ENCODE results near the gene GRK2. TPM values are rescaled to one million over a fixed set of nuclear protein-coding genes. Genes with fewer than 3 reads are reported as not detected.

The GRK2 gene
- total and polyA plus RNA-seq, 2 donors (not counting 3 experiments of a cell fraction or from before 2014, with no cell fraction given) = 57.9 to 62.3 TPM

GRCh38 chr11:67253872-67254624, 12.2 kb upstream of the GRK2 start:
- no TSS peak for BruUV-seq (replicated peaks)
- Histone ChIP-seq H3K79me2 (ENCODE audit: control insufficient read depth, insufficient read depth, low read length) (no peaks in the 10 kb centered on the region), H3K9ac (replicated peaks; ENCODE audit: extremely low read depth, insufficient read depth, low read length) (no peak overlapping the region), H4K20me1 (replicated peaks; ENCODE audit: control insufficient read depth, extremely low read depth, insufficient read depth, low read length) (no peaks in the 10 kb centered on the region), H2AFZ (ENCODE audit: low read depth, low read length) (no peak overlapping the region), H3K9me3 (replicated peaks; ENCODE audit: control insufficient read depth, insufficient read depth, low read length) (no peaks in the 10 kb centered on the region), H3K9me1 (replicated peaks; ENCODE audit: control insufficient read depth, extremely low read depth, insufficient read depth, low read length) (no peaks in the 10 kb centered on the region), H3K4me3 (replicated peaks in 1 of 3; ENCODE audit: insufficient read depth in 1 of 3, low read depth in 1 of 3, low read length in 3 of 3) (no peak overlapping the region), H3K27ac (ENCODE audit: insufficient read depth, low read depth, low read length) (no peak overlapping the region), H3K4me2 (ENCODE audit: insufficient read depth, low read length) (no peak overlapping the region), H3K4me1 (ENCODE audit: control insufficient read depth, extremely low read depth, insufficient read depth, low read length) (no peaks in the 10 kb centered on the region), H3K27me3 (ENCODE audit: control insufficient read depth in 2 of 2, insufficient read depth in 2 of 2, low read length in 2 of 2) (no peaks in the 10 kb centered on the region), H3K36me3 (ENCODE audit: control insufficient read depth in 2 of 2, extremely low read depth in 1 of 2, insufficient read depth in 2 of 2, low read length in 2 of 2) (peaks cover 60 to 62% of the 10 kb centered on the region in 2 experiments)
- dilution Hi-C loops (cut with MboI; ENCODE audit: extremely low pct_ligation_motif_present, low sequenced_read_pairs) = no loop called here
- intact Hi-C loops (cut with micrococcal nuclease) = no loop called here
- FAIRE-seq = no peak
- DNase-seq (ENCODE audit: low read depth, low spot score) = no peak
- POLR2A ChIA-PET = no interaction called here
- peak; percentile 9 for TF ChIP-seq POLR2AphosphoS5 (IDR thresholded peaks at IDR 0.05; ENCODE audit: insufficient read depth, low read depth, low read length)
- no peak for TF ChIP-seq FOS (IDR thresholded peaks at IDR 0.05; ENCODE audit: borderline replicate concordance, insufficient read depth, low read length)
- no peak for TF ChIP-seq MAX (IDR thresholded peaks at IDR 0.05; ENCODE audit: insufficient read depth, insufficient read length)
- CTCF ChIA-PET = interaction anchor here (1.1 to 2.8 kb wide), 6 partner anchors 8 to 129 kb away, joined by 3 to 30 read pairs (median 6); partner anchors contain the start of gene ANKRD13D

- dilution Hi-C loops (cut with MboI; ENCODE audit: extremely low pct_ligation_motif_present, low sequenced_read_pairs) (no loop called here), intact Hi-C loops (cut with micrococcal nuclease) (no loop called here)
- H4K20me1 ChIP-seq (replicated peaks; ENCODE audit: control insufficient read depth, extremely low read depth, insufficient read depth, low read length) = no peaks in the 10 kb centered on the region
- no peak overlapping the region for H3K4me2 ChIP-seq (ENCODE audit: insufficient read depth, low read length)
- H3K9ac ChIP-seq (replicated peaks; ENCODE audit: extremely low read depth, insufficient read depth, low read length) = no peak overlapping the region
- no peak overlapping the region for H2AFZ ChIP-seq (ENCODE audit: low read depth, low read length)
- TF ChIP-seq JUN (IDR thresholded peaks at IDR 0.05; ENCODE audit: borderline replicate concordance, insufficient read depth, insufficient read length, low read depth) (no peak), EZH2 (IDR thresholded peaks at IDR 0.05; ENCODE audit: borderline replicate concordance, low read depth, low read length, severe bottlenecking) (no peak), FOS (IDR thresholded peaks at IDR 0.05; ENCODE audit: borderline replicate concordance, insufficient read depth, low read length) (no peak), POLR2AphosphoS5 (IDR thresholded peaks at IDR 0.05; ENCODE audit: insufficient read depth, low read depth, low read length) (peak; percentile 4), GATA2 (IDR thresholded peaks at IDR 0.05; ENCODE audit: insufficient read depth, insufficient read length, low read depth, low read length) (no peak), MAX (IDR thresholded peaks at IDR 0.05; ENCODE audit: insufficient read depth, insufficient read length) (no peak), MYC (IDR thresholded peaks at IDR 0.05; ENCODE audit: low read depth, low read length) (no peak)
- peaks cover 53 to 61% of the 10 kb centered on the region in 2 experiments for H3K36me3 ChIP-seq (ENCODE audit: control insufficient read depth in 2 of 2, extremely low read depth in 1 of 2, insufficient read depth in 2 of 2, low read length in 2 of 2)
- H3K9me3 ChIP-seq (replicated peaks; ENCODE audit: control insufficient read depth, insufficient read depth, low read length) = no peaks in the 10 kb centered on the region
- ChIA-PET POLR2A (interaction anchor here (1.1 kb wide), 1 partner anchor 63 kb away, joined by 3 read pairs; no protein-coding TSS in a partner anchor), CTCF (interaction anchor here (1.9 to 2.8 kb wide), 4 partner anchors 8 to 128 kb away, joined by 5 to 30 read pairs (median 11); no protein-coding TSS in a partner anchor)
- no TSS peak for BruUV-seq (replicated peaks)
- no peak overlapping the region for H3K4me3 ChIP-seq (replicated peaks in 1 of 3; ENCODE audit: insufficient read depth in 1 of 3, low read depth in 1 of 3, low read length in 3 of 3)
- no peak overlapping the region for H3K27ac ChIP-seq (ENCODE audit: insufficient read depth, low read depth, low read length)
- DNase-seq (ENCODE audit: low read depth, low spot score) (no peak), FAIRE-seq (no peak)
- H3K9me1 ChIP-seq (replicated peaks; ENCODE audit: control insufficient read depth, extremely low read depth, insufficient read depth, low read length) = no peaks in the 10 kb centered on the region
- H3K79me2 ChIP-seq (ENCODE audit: control insufficient read depth, insufficient read depth, low read length) = no peaks in the 10 kb centered on the region
- no peaks in the 10 kb centered on the region for H3K27me3 ChIP-seq (ENCODE audit: control insufficient read depth in 2 of 2, insufficient read depth in 2 of 2, low read length in 2 of 2)
- H3K4me1 ChIP-seq (ENCODE audit: control insufficient read depth, extremely low read depth, insufficient read depth, low read length) = no peaks in the 10 kb centered on the region
Observed at GRCh38 chr11:67254798-67255197, 11.5 kb upstream of the GRK2 start.
